ENCODE measurements around the gene ACOD1. TPM values are rescaled to one million over a fixed set of nuclear protein-coding genes. Genes with fewer than 3 reads are reported as not detected.

Gene ACOD1
- total and polyA plus RNA-seq, 2 of the 13 experiments (the other 11 are each of a cell fraction or from before 2014, with no cell fraction given): not detected

DNA sequence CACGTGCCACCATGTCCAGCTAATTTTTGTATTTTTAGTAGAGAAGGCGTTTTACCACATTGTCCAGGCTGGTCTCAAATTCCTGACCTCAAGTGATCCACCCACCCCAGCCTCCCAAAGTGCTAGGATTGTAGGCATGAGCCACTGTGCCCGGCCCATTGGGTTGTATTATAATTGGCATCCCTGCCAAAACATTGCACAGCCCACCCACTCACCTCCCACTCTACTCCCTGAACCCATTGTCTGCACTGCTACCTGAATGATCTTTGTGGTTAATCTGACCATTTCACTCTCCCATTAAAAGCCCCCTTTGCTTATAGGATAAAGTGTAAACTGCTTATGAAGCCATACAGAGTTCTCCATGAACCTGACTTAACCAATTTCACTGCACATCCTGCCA is 35.8 kb upstream of the ACOD1 start:
- Histone ChIP-seq H3K79me2 (ENCODE audit: insufficient read depth, low read length) (no peaks in the 10 kb centered on the region), H3K27me3 (ENCODE audit: control insufficient read depth in 1 of 2, insufficient read depth in 2 of 2, low read length in 2 of 2) (no peaks in the 10 kb centered on the region; a peak in 2 of 5 replicates), H3K9me3 (ENCODE audit: low read length) (no peaks in the 10 kb centered on the region), H4K20me1 (ENCODE audit: insufficient read depth, low read length) (no peaks in the 10 kb centered on the region), H3K27ac (ENCODE audit: extremely low read length, insufficient read depth, low read length) (no peak overlapping the region), H2AFZ (ENCODE audit: low read length) (no peak overlapping the region), H3K4me2 (ENCODE audit: low read depth, low read length) (no peak overlapping the region), H3K4me1 (ENCODE audit: insufficient read depth, low read length) (no peaks in the 10 kb centered on the region), H3K9ac (ENCODE audit: insufficient read depth, low read depth, low read length) (no peak overlapping the region), H3K36me3 (replicated peaks in 1 of 2; ENCODE audit: control insufficient read depth in 1 of 2, insufficient read depth in 2 of 2, low read length in 2 of 2) (no peaks in the 10 kb centered on the region), H3K4me3 (replicated peaks in 1 of 3; ENCODE audit: insufficient read depth in 1 of 3, low read depth in 2 of 3, low read length in 3 of 3) (no peak overlapping the region)
- in situ Hi-C loops (cut with HindIII; ENCODE audit: extremely low pct_ligation_motif_present, low pct_unique_long_range_greater_than_20kb) (no loop called here), intact Hi-C loops (cut with micrococcal nuclease; ENCODE audit: unreplicated experiment) (no loop called here)
- CTCF ChIA-PET (ENCODE audit: low intra/inter-chr PET ratio, low total read pairs): no interaction called here
- POLR2A ChIA-PET: no interaction called here
- ATAC-seq (no peak), DNase-seq (ENCODE audit: low spot score) (no peak), FAIRE-seq (no peak)
- no TSS peak for BruUV-seq (replicated peaks)
- TF ChIP-seq, protein P1, sequence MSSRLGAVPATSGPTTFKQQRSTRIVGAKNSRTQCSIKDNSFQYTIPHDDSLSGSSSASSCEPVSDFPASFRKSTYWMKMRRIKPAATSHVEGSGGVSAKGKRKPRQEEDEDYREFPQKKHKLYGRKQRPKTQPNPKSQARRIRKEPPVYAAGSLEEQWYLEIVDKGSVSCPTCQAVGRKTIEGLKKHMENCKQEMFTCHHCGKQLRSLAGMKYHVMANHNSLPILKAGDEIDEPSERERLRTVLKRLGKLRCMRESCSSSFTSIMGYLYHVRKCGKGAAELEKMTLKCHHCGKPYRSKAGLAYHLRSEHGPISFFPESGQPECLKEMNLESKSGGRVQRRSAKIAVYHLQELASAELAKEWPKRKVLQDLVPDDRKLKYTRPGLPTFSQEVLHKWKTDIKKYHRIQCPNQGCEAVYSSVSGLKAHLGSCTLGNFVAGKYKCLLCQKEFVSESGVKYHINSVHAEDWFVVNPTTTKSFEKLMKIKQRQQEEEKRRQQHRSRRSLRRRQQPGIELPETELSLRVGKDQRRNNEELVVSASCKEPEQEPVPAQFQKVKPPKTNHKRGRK (CRISPR knock-in tag; IDR thresholded peaks at IDR 0.05): no peak
- TF ChIP-seq ZNF24 (IDR thresholded peaks at IDR 0.05) (no peak), ZNF839 (CRISPR knock-in tag; IDR thresholded peaks at IDR 0.05; ENCODE audit: borderline replicate concordance) (no peak), EZH2 (conservative IDR thresholded peaks at IDR 0.05; ENCODE audit: low read depth, low read length) (no peak), ZSCAN31 (CRISPR knock-in tag; IDR thresholded peaks at IDR 0.05; ENCODE audit: low read depth) (no peak), NFE2 (CRISPR knock-in tag; IDR thresholded peaks at IDR 0.05) (no peak), ZNF101 (CRISPR knock-in tag; IDR thresholded peaks at IDR 0.05; ENCODE audit: borderline replicate concordance, low read depth) (no peak), ERF (CRISPR knock-in tag; IDR thresholded peaks at IDR 0.05) (no peak), KDM1A (CRISPR knock-in tag; IDR thresholded peaks at IDR 0.05) (no peak), SYNCRIP (IDR thresholded peaks at IDR 0.05; ENCODE audit: insufficient read depth, low read depth, low read length) (no peak), MIXL1 (CRISPR knock-in tag; IDR thresholded peaks at IDR 0.05) (no peak), TEAD2 (CRISPR knock-in tag; IDR thresholded peaks at IDR 0.05) (no peak), RFX3 (CRISPR knock-in tag; IDR thresholded peaks at IDR 0.05) (no peak)
- TF ChIP-seq, protein P2, sequence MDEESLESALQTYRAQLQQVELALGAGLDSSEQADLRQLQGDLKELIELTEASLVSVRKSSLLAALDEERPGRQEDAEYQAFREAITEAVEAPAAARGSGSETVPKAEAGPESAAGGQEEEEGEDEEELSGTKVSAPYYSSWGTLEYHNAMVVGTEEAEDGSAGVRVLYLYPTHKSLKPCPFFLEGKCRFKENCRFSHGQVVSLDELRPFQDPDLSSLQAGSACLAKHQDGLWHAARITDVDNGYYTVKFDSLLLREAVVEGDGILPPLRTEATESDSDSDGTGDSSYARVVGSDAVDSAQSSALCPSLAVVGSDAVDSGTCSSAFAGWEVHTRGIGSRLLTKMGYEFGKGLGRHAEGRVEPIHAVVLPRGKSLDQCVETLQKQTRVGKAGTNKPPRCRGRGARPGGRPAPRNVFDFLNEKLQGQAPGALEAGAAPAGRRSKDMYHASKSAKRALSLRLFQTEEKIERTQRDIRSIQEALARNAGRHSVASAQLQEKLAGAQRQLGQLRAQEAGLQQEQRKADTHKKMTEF (CRISPR knock-in tag; IDR thresholded peaks at IDR 0.05): no peak
- TF ChIP-seq, protein P3, sequence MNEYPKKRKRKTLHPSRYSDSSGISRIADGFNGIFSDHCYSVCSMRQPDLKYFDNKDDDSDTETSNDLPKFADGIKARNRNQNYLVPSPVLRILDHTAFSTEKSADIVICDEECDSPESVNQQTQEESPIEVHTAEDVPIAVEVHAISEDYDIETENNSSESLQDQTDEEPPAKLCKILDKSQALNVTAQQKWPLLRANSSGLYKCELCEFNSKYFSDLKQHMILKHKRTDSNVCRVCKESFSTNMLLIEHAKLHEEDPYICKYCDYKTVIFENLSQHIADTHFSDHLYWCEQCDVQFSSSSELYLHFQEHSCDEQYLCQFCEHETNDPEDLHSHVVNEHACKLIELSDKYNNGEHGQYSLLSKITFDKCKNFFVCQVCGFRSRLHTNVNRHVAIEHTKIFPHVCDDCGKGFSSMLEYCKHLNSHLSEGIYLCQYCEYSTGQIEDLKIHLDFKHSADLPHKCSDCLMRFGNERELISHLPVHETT (CRISPR knock-in tag; conservative IDR thresholded peaks at IDR 0.05): no peak
- TF ChIP-seq, protein P4, sequence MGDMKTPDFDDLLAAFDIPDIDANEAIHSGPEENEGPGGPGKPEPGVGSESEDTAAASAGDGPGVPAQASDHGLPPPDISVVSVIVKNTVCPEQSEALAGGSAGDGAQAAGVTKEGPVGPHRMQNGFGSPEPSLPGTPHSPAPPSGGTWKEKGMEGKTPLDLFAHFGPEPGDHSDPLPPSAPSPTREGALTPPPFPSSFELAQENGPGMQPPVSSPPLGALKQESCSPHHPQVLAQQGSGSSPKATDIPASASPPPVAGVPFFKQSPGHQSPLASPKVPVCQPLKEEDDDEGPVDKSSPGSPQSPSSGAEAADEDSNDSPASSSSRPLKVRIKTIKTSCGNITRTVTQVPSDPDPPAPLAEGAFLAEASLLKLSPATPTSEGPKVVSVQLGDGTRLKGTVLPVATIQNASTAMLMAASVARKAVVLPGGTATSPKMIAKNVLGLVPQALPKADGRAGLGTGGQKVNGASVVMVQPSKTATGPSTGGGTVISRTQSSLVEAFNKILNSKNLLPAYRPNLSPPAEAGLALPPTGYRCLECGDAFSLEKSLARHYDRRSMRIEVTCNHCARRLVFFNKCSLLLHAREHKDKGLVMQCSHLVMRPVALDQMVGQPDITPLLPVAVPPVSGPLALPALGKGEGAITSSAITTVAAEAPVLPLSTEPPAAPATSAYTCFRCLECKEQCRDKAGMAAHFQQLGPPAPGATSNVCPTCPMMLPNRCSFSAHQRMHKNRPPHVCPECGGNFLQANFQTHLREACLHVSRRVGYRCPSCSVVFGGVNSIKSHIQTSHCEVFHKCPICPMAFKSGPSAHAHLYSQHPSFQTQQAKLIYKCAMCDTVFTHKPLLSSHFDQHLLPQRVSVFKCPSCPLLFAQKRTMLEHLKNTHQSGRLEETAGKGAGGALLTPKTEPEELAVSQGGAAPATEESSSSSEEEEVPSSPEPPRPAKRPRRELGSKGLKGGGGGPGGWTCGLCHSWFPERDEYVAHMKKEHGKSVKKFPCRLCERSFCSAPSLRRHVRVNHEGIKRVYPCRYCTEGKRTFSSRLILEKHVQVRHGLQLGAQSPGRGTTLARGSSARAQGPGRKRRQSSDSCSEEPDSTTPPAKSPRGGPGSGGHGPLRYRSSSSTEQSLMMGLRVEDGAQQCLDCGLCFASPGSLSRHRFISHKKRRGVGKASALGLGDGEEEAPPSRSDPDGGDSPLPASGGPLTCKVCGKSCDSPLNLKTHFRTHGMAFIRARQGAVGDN (CRISPR knock-in tag; IDR thresholded peaks at IDR 0.05): no peak
- WGBS (ENCODE audit: low lambda C conversion rate): 0% methylated on average over 2 of the region's 3 CpGs
